ENCODE results near the gene CHI3L2. TPM values are rescaled to one million over a fixed set of nuclear protein-coding genes. Genes with fewer than 3 reads are reported as not detected.

CHI3L2 gene
- polyA plus RNA-seq, 1 donor from 2014 or later, result not detected

DNA sequence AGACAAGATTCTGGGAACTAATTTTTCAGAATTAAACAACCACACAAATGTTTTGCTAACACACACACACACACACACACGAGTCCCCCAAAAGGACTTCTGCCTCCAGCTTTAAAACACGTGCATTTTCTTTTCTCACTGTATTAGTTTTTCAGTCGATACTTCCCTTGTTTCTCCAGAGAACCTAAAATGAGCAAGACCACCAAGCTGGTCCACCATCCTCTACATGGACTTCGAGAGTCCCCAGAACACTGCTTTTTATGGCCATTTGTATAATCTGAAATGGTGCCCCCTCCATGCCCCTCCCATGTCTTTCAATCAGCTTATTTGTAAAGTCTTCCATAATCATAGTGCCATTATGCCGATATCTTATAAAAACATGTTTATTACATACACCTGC is 10.8 kb upstream of the CHI3L2 start:
- H3K27me3 ChIP-seq (ENCODE audit: insufficient read depth, low read depth, low read length), result no peaks in the 10 kb centered on the region
- TF ChIP-seq TAF1 (IDR thresholded peaks at IDR 0.05; ENCODE audit: low read depth) (no peak), MXI1 (conservative IDR thresholded peaks at IDR 0.05; ENCODE audit: poor library complexity, severe bottlenecking) (no peak), EP300 (conservative IDR thresholded peaks at IDR 0.05; ENCODE audit: poor library complexity, severe bottlenecking) (no peak), RAD21 (conservative IDR thresholded peaks at IDR 0.05) (no peak), POLR2AphosphoS5 (IDR thresholded peaks at IDR 0.05) (no peak), EZH2 (IDR thresholded peaks at IDR 0.05; ENCODE audit: borderline replicate concordance, insufficient read depth, low read length, poor library complexity, severe bottlenecking) (no peak), SMC3 (conservative IDR thresholded peaks at IDR 0.05; ENCODE audit: poor library complexity) (no peak)
- TF ChIP-seq, protein P1, sequence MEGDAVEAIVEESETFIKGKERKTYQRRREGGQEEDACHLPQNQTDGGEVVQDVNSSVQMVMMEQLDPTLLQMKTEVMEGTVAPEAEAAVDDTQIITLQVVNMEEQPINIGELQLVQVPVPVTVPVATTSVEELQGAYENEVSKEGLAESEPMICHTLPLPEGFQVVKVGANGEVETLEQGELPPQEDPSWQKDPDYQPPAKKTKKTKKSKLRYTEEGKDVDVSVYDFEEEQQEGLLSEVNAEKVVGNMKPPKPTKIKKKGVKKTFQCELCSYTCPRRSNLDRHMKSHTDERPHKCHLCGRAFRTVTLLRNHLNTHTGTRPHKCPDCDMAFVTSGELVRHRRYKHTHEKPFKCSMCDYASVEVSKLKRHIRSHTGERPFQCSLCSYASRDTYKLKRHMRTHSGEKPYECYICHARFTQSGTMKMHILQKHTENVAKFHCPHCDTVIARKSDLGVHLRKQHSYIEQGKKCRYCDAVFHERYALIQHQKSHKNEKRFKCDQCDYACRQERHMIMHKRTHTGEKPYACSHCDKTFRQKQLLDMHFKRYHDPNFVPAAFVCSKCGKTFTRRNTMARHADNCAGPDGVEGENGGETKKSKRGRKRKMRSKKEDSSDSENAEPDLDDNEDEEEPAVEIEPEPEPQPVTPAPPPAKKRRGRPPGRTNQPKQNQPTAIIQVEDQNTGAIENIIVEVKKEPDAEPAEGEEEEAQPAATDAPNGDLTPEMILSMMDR (IDR thresholded peaks at IDR 0.05; ENCODE audit: poor library complexity, severe bottlenecking), result no peak
- TF ChIP-seq, protein P2, sequence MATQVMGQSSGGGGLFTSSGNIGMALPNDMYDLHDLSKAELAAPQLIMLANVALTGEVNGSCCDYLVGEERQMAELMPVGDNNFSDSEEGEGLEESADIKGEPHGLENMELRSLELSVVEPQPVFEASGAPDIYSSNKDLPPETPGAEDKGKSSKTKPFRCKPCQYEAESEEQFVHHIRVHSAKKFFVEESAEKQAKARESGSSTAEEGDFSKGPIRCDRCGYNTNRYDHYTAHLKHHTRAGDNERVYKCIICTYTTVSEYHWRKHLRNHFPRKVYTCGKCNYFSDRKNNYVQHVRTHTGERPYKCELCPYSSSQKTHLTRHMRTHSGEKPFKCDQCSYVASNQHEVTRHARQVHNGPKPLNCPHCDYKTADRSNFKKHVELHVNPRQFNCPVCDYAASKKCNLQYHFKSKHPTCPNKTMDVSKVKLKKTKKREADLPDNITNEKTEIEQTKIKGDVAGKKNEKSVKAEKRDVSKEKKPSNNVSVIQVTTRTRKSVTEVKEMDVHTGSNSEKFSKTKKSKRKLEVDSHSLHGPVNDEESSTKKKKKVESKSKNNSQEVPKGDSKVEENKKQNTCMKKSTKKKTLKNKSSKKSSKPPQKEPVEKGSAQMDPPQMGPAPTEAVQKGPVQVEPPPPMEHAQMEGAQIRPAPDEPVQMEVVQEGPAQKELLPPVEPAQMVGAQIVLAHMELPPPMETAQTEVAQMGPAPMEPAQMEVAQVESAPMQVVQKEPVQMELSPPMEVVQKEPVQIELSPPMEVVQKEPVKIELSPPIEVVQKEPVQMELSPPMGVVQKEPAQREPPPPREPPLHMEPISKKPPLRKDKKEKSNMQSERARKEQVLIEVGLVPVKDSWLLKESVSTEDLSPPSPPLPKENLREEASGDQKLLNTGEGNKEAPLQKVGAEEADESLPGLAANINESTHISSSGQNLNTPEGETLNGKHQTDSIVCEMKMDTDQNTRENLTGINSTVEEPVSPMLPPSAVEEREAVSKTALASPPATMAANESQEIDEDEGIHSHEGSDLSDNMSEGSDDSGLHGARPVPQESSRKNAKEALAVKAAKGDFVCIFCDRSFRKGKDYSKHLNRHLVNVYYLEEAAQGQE (IDR thresholded peaks at IDR 0.05; ENCODE audit: borderline replicate concordance), result no peak

DNA sequence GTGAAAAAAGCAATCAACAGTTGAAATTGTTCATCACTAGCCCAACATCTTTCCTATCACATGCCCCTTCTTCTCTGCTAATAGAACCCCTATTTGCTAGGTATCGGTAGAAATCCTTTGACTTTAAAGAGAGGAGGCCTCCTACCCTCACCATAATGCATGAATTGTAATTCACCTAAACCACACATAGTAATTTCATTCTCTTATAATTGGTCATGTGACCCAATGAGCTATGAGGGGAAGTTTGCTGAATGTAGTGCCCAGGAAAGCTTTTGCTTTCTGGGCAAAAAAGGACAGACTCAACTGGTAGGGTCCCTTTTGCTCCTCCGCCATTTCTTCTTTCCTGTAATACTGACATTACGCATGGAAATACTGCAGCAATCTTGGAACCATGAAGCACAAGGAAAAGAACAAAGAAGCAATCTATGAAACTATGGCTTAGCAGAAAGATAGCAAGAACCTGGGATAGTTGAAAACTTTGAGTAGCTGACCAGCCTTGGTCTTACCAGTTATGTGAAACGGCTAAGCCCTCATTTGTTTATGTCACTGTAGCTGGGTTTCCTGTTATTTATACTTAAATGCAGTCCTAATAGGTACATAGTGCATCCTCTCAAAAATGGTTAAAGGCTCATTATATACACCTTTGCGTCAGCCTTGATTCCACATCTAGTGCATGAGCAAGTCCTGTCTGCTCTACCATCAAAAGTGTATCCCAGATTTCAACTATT is 10.2 kb upstream of the CHI3L2 start:
- H2AFZ ChIP-seq (ENCODE audit: low read depth, low read length), result no peak overlapping the region
- no peak overlapping the region for H3K9ac ChIP-seq (ENCODE audit: low read length)
- no peak overlapping the region for H3K4me3 ChIP-seq (ENCODE audit: low read length)
- TF ChIP-seq, protein P2 (IDR thresholded peaks at IDR 0.05; ENCODE audit: borderline replicate concordance), result no peak
- TF ChIP-seq TAF1 (IDR thresholded peaks at IDR 0.05; ENCODE audit: low read depth) (no peak), RAD21 (conservative IDR thresholded peaks at IDR 0.05) (no peak), POLR2AphosphoS5 (IDR thresholded peaks at IDR 0.05) (no peak), EP300 (conservative IDR thresholded peaks at IDR 0.05; ENCODE audit: poor library complexity, severe bottlenecking) (no peak), SMC3 (conservative IDR thresholded peaks at IDR 0.05; ENCODE audit: poor library complexity) (no peak), MXI1 (conservative IDR thresholded peaks at IDR 0.05; ENCODE audit: poor library complexity, severe bottlenecking) (no peak), EZH2 (IDR thresholded peaks at IDR 0.05; ENCODE audit: borderline replicate concordance, insufficient read depth, low read length, poor library complexity, severe bottlenecking) (no peak)
- TF ChIP-seq, protein P1 (IDR thresholded peaks at IDR 0.05; ENCODE audit: poor library complexity, severe bottlenecking), result no peak
- no peaks in the 10 kb centered on the region for H3K9me3 ChIP-seq (ENCODE audit: low read length)
- H3K9me2 ChIP-seq (ENCODE audit: insufficient read depth, low read length), result no peaks in the 10 kb centered on the region
- no peaks in the 10 kb centered on the region for H3K27me3 ChIP-seq (ENCODE audit: insufficient read depth, low read depth, low read length)
- no peaks in the 10 kb centered on the region for H3K36me3 ChIP-seq (ENCODE audit: insufficient read depth, low read length)
- H3K27ac ChIP-seq (ENCODE audit: low read length), result no peak overlapping the region
- H4K20me1 ChIP-seq (ENCODE audit: insufficient read depth), result no peaks in the 10 kb centered on the region
- H3F3A ChIP-seq (ENCODE audit: insufficient read depth, low read length, poor library complexity, severe bottlenecking), result no peaks in the 10 kb centered on the region
- no peaks in the 10 kb centered on the region for H3K79me2 ChIP-seq (replicated peaks; ENCODE audit: insufficient read depth, low read length)
- H3K4me2 ChIP-seq (ENCODE audit: low read length), result no peak overlapping the region

More for the DNA sequence above, 10.8 kb upstream of the CHI3L2 start:
- Histone ChIP-seq H3F3A (ENCODE audit: insufficient read depth, low read length, poor library complexity, severe bottlenecking) (no peaks in the 10 kb centered on the region), H3K27ac (ENCODE audit: low read length) (no peak overlapping the region), H4K20me1 (ENCODE audit: insufficient read depth) (no peaks in the 10 kb centered on the region), H3K9ac (ENCODE audit: low read length) (no peak overlapping the region), H3K4me3 (ENCODE audit: low read length) (no peak overlapping the region), H3K9me2 (ENCODE audit: insufficient read depth, low read length) (no peaks in the 10 kb centered on the region), H3K79me2 (replicated peaks; ENCODE audit: insufficient read depth, low read length) (no peaks in the 10 kb centered on the region), H3K9me3 (ENCODE audit: low read length) (no peaks in the 10 kb centered on the region), H3K36me3 (ENCODE audit: insufficient read depth, low read length) (no peaks in the 10 kb centered on the region), H3K4me2 (ENCODE audit: low read length) (no peak overlapping the region), H2AFZ (ENCODE audit: low read depth, low read length) (no peak overlapping the region)
